IPS-20b (cell line): ENCODE measurements around the gene STAT4.

ENCODE experiments used
- H3K27ac ChIP-seq: one replicate; pipeline ENCODE4 v1.5.1; 2013; ENCODE audit warnings: low read length
- H3K27me3 ChIP-seq: 2 replicates; pipeline ENCODE4 v1.6.1; 2013; ENCODE audit warnings: mild to moderate bottlenecking, low read length, inconsistent platforms; ENCODE audit not compliant: insufficient read depth
- H3K36me3 ChIP-seq: 2 replicates; pipeline ENCODE4 v1.6.1; 2013; ENCODE audit warnings: low read depth, mild to moderate bottlenecking, inconsistent platforms, low read length, moderate library complexity; ENCODE audit not compliant: insufficient read depth
- H3K4me1 ChIP-seq: 2 replicates; pipeline ENCODE4 v1.6.1; 2013; ENCODE audit warnings: mild to moderate bottlenecking, control low read depth, inconsistent platforms, low read length, moderate library complexity; ENCODE audit not compliant: insufficient read depth
- H3K4me3 ChIP-seq: 2 replicates; pipeline ENCODE4 v1.5.1; 2013; ENCODE audit warnings: mild to moderate bottlenecking, low read length, inconsistent platforms
- H3K9ac ChIP-seq: 2 replicates; pipeline ENCODE4 v1.6.1; 2013; ENCODE audit warnings: low read depth, mild to moderate bottlenecking, inconsistent platforms, low read length, moderate library complexity
- H3K9me3 ChIP-seq: 2 replicates; pipeline ENCODE4 v1.6.1; 2013; ENCODE audit warnings: mild to moderate bottlenecking, low read depth, low read length, inconsistent platforms; ENCODE audit not compliant: insufficient read depth

STAT4 gene

GRCh38 chr2:191049728-191050639 is 100.8 kb downstream of the STAT4 start:
- Histone ChIP-seq H3K9ac (no peak overlapping the region), H3K4me1 (no peaks in the 10 kb centered on the region), H3K9me3 (no peaks in the 10 kb centered on the region), H3K4me3 (no peak overlapping the region), H3K36me3 (no peaks in the 10 kb centered on the region), H3K27me3 (no peaks in the 10 kb centered on the region), H3K27ac (no peak overlapping the region)

GRCh38 chr2:191048073-191048472 is 102.7 kb downstream of the STAT4 start:
- H3K27me3 ChIP-seq: no peaks in the 10 kb centered on the region
- H3K36me3 ChIP-seq: no peaks in the 10 kb centered on the region
- no peak overlapping the region for H3K27ac ChIP-seq
- peaks cover 5% of the 10 kb centered on the region; the same call in 1 of the 2 replicates for H3K9me3 ChIP-seq
- H3K4me3 ChIP-seq: no peak overlapping the region
- H3K4me1 ChIP-seq: no peaks in the 10 kb centered on the region
- no peak overlapping the region for H3K9ac ChIP-seq

- H3K27ac ChIP-seq: no peak overlapping the region
- H3K9me3 ChIP-seq: peaks cover 5% of the 10 kb centered on the region; the same call in 1 of the 2 replicates
- H3K9ac ChIP-seq: no peak overlapping the region
- no peaks in the 10 kb centered on the region for H3K36me3 ChIP-seq
- H3K4me3 ChIP-seq: no peak overlapping the region
- H3K4me1 ChIP-seq: peaks cover 6% of the 10 kb centered on the region
- H3K27me3 ChIP-seq: no peaks in the 10 kb centered on the region
Observed at GRCh38 chr2:191045141-191045540, 105.7 kb downstream of the STAT4 start.

- no peak overlapping the region for H3K27ac ChIP-seq
- no peaks in the 10 kb centered on the region for H3K36me3 ChIP-seq
- no peak overlapping the region for H3K4me3 ChIP-seq
- H3K4me1 ChIP-seq: peaks cover 6% of the 10 kb centered on the region
- no peaks in the 10 kb centered on the region for H3K27me3 ChIP-seq
- H3K9ac ChIP-seq: no peak overlapping the region
- H3K9me3 ChIP-seq: peaks cover 5% of the 10 kb centered on the region; the same call in 1 of the 2 replicates
Observed at GRCh38 chr2:191043438-191043837, 107.4 kb downstream of the STAT4 start.

- Histone ChIP-seq H3K27ac (no peak overlapping the region), H3K4me1 (peaks cover 6% of the 10 kb centered on the region)
Observed at GRCh38 chr2:191041418-191042161, 109.2 kb downstream of the STAT4 start.

GRCh38 chr2:191039616-191040015 is 111.2 kb downstream of the STAT4 start:
- Histone ChIP-seq H3K27ac (no peak overlapping the region), H3K27me3 (no peaks in the 10 kb centered on the region), H3K36me3 (no peaks in the 10 kb centered on the region)

More at GRCh38 chr2:191041418-191042161, 109.2 kb downstream of the STAT4 start:
- no peaks in the 10 kb centered on the region for H3K36me3 ChIP-seq
- no peak overlapping the region for H3K9ac ChIP-seq
- no peaks in the 10 kb centered on the region for H3K27me3 ChIP-seq
- no peak overlapping the region for H3K4me3 ChIP-seq
- H3K9me3 ChIP-seq: peaks cover 5% of the 10 kb centered on the region; the same call in 1 of the 2 replicates

GRCh38 chr2:191038741-191039140 is 112.1 kb downstream of the STAT4 start:
- no peak overlapping the region for H3K9ac ChIP-seq
- H3K4me1 ChIP-seq: peaks cover 6% of the 10 kb centered on the region
- no peak overlapping the region for H3K27ac ChIP-seq
- H3K9me3 ChIP-seq: no peaks in the 10 kb centered on the region
- no peaks in the 10 kb centered on the region for H3K27me3 ChIP-seq
- no peaks in the 10 kb centered on the region for H3K36me3 ChIP-seq
- no peak overlapping the region for H3K4me3 ChIP-seq

More at GRCh38 chr2:191039616-191040015, 111.2 kb downstream of the STAT4 start:
- Histone ChIP-seq H3K9ac (no peak overlapping the region), H3K4me3 (no peak overlapping the region), H3K4me1 (peaks cover 6% of the 10 kb centered on the region), H3K9me3 (peaks cover 5% of the 10 kb centered on the region; the same call in 1 of the 2 replicates)

GRCh38 chr2:191038241-191038725 is 112.5 kb downstream of the STAT4 start:
- Histone ChIP-seq H3K36me3 (no peaks in the 10 kb centered on the region), H3K9ac (no peak overlapping the region), H3K4me1 (peaks cover 6% of the 10 kb centered on the region), H3K27me3 (no peaks in the 10 kb centered on the region), H3K27ac (no peak overlapping the region), H3K4me3 (no peak overlapping the region), H3K9me3 (no peaks in the 10 kb centered on the region)

GRCh38 chr2:191037351-191037750 is 113.4 kb downstream of the STAT4 start:
- no peaks in the 10 kb centered on the region for H3K36me3 ChIP-seq
- H3K9ac ChIP-seq: no peak overlapping the region
- H3K27me3 ChIP-seq: no peaks in the 10 kb centered on the region
- no peak overlapping the region for H3K4me3 ChIP-seq
- no peaks in the 10 kb centered on the region for H3K9me3 ChIP-seq
- H3K27ac ChIP-seq: no peak overlapping the region
- peaks cover 8% of the 10 kb centered on the region for H3K4me1 ChIP-seq

GRCh38 chr2:191036363-191036762 is 114.4 kb downstream of the STAT4 start:
- Histone ChIP-seq H3K27ac (no peak overlapping the region), H3K4me3 (no peak overlapping the region), H3K36me3 (no peaks in the 10 kb centered on the region), H3K4me1 (0 out of 2 replicates have a peak, but pooled peaks cover 2% of the 10 kb centered on the region), H3K9me3 (no peaks in the 10 kb centered on the region), H3K27me3 (no peaks in the 10 kb centered on the region), H3K9ac (no peak overlapping the region)

GRCh38 chr2:191032588-191033429 is 118.0 kb downstream of the STAT4 start:
- Histone ChIP-seq H3K4me1 (0 out of 2 replicates have a peak, but pooled peaks cover 2% of the 10 kb centered on the region), H3K27me3 (no peaks in the 10 kb centered on the region), H3K27ac (no peak overlapping the region), H3K36me3 (no peaks in the 10 kb centered on the region), H3K9ac (no peak overlapping the region), H3K9me3 (no peaks in the 10 kb centered on the region), H3K4me3 (no peak overlapping the region)
